Esophagus squamous epithelium (tissue), 4 donors: ENCODE measurements around the gene OGG1.

ENCODE experiments used
- CTCF ChIP-seq, 6 experiments: fragments of 450-650 bp in 4 of 6; fragments of 200-600 bp in 2 of 6; sonication (generic) in 2 of 6; IDR thresholded peaks; one replicate each; pipeline ENCODE4 v1.5.1; 2016 to 2019; ENCODE audit warnings: antibody characterized with exemption in 6 of 6, mild to moderate bottlenecking in 4 of 6, moderate library complexity in 4 of 6
- POLR2A ChIP-seq, 4 donors: fragments of 450-650 bp; IDR thresholded peaks; one replicate each; pipeline ENCODE4 v1.6.1; 2017; ENCODE audit warnings: antibody characterized with exemption in 4 of 4, mild to moderate bottlenecking in 4 of 4, moderate library complexity in 3 of 4

GRCh38 chr3:9760779-9761505 lies 11.2 kb downstream of the OGG1 start:
- TF ChIP-seq CTCF (IDR thresholded peaks at IDR 0.05) (no peak), POLR2A (IDR thresholded peaks at IDR 0.05) (no peak)
